HUES6 (cell line): Measurements from ENCODE around the gene CPM.

ENCODE experiments used
- H3K27ac ChIP-seq: 2 replicates; pipeline ENCODE4 v1.7.0; 2013; ENCODE audit warnings: low read depth, mild to moderate bottlenecking, low read length, inconsistent platforms
- H3K27me3 ChIP-seq: 2 replicates; pipeline ENCODE4 v1.6.1; 2013; ENCODE audit warnings: low read length; ENCODE audit not compliant: control insufficient read depth, insufficient read depth
- H3K36me3 ChIP-seq: 2 replicates; pipeline ENCODE4 v1.6.1; 2013; ENCODE audit warnings: low read length; ENCODE audit not compliant: control insufficient read depth, insufficient read depth
- H3K4me1 ChIP-seq: 2 replicates; pipeline ENCODE4 v1.6.1; 2013; ENCODE audit warnings: low read length; ENCODE audit not compliant: control insufficient read depth, insufficient read depth
- H3K4me3 ChIP-seq: 2 replicates; pipeline ENCODE4 v1.5.1; 2013; ENCODE audit warnings: low read depth, low read length
- H3K9ac ChIP-seq: one replicate; pipeline ENCODE4 v1.6.1; 2013; ENCODE audit warnings: mild to moderate bottlenecking, low read length
- H3K9me3 ChIP-seq: 2 replicates; pipeline ENCODE4 v1.6.1; 2013; ENCODE audit warnings: low read depth, low read length; ENCODE audit not compliant: control insufficient read depth, insufficient read depth

CPM gene

DNA sequence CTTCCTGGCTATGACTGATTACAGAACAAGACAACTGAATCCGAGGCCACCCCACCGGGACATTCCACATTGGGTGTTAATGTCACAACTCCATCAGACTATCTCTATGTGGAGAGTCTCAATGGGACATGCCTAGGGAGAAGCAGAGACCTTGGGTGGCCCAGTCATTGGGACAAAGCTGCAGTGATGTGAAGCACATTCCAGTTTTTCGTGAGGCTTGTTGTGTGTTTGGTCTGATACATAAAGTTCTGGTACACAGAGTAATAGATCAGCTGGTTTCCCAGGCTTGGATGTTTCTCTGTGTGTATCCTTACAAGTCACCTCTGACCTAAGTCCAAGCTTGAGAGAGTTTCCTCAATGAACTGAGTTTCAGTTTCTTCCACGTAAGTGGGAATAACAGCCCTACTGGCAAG lies 42.3 kb downstream of the CPM start:
- Histone ChIP-seq H3K27me3 (no peaks in the 10 kb centered on the region), H3K27ac (no peak overlapping the region), H3K4me1 (no peaks in the 10 kb centered on the region), H3K9me3 (no peaks in the 10 kb centered on the region), H3K4me3 (no peak overlapping the region), H3K36me3 (no peaks in the 10 kb centered on the region), H3K9ac (no peak overlapping the region)

DNA sequence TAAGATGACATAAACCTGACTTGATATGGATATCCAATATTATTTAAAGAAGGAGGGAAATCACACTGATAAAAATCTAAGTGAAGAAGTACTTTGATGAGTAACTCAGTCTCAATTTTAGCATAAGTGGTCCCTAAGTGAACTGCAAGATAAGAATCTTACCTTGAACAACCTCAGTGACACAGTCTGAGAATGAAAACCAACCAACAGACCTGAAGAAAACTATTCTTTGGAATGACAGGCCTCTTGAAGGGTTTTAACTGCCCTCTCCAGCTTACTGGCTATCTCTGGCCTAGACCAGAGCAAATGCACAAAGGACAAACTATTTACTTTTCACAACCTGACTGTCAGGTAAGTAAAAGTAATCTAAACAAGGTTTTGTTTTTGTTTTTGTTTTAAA lies 44.7 kb downstream of the CPM start:
- no peaks in the 10 kb centered on the region for H3K27me3 ChIP-seq
- H3K9ac ChIP-seq = no peak overlapping the region
- no peaks in the 10 kb centered on the region for H3K9me3 ChIP-seq
- no peak overlapping the region for H3K4me3 ChIP-seq
- H3K36me3 ChIP-seq = no peaks in the 10 kb centered on the region
- H3K4me1 ChIP-seq = no peaks in the 10 kb centered on the region; the same call in 1 of the 2 replicates
- no peak overlapping the region for H3K27ac ChIP-seq

GRCh38 chr12:68887641-68888040 lies 45.3 kb downstream of the CPM start:
- H3K27ac ChIP-seq = no peak overlapping the region
- no peak overlapping the region for H3K4me3 ChIP-seq
- no peaks in the 10 kb centered on the region for H3K36me3 ChIP-seq
- no peaks in the 10 kb centered on the region for H3K27me3 ChIP-seq
- H3K9ac ChIP-seq = no peak overlapping the region
- no peaks in the 10 kb centered on the region; the same call in 1 of the 2 replicates for H3K4me1 ChIP-seq
- H3K9me3 ChIP-seq = no peaks in the 10 kb centered on the region

DNA sequence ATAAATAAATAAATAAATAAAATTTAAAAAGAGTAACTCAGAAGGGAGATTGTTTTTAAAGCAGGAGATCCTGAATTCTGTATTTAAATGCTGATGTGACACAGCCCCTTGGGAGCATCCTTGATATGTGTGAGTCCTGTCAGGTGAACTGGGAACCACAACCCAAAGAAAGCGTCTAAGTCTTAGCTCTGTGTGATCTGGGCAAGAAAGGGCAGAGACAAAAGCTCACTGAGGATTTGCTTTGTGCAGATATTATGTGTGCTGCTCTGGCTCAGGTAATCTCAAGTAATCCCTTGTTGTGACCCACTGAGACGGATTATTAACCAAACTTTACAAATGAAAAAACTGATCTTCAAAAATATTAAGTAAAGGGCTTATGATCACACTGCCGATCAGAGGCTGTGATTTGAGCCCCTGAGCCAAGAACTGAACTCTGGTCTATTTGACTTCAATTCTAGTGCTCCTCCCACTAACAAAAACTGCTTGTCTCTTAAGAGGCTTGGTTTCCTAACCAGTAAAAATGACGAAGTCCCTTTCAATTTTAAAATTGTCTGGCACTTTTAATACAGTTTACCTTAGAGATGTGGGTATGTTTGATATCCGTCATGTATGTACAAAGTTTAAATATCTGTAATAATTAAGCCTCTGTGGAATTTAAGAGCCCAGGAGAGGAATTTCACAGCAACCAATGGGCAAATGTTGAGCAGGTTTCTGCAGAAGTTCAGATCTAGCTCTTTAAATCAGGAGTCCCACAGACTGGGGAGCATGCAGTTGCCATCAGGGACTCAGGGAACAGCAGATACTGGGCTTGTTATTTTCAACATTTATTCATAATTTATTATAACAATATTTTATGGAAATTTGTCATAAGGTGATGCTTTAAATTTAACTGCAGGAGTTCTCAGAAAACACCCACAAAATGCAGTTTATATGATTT lies 46.1 kb downstream of the CPM start:
- no peaks in the 10 kb centered on the region for H3K36me3 ChIP-seq
- H3K27ac ChIP-seq = no peak overlapping the region
- no peak overlapping the region for H3K9ac ChIP-seq
- H3K4me3 ChIP-seq = no peak overlapping the region
- peaks cover 3% of the 10 kb centered on the region; the same call in 1 of the 2 replicates for H3K9me3 ChIP-seq
- H3K4me1 ChIP-seq = no peaks in the 10 kb centered on the region; the same call in 1 of the 2 replicates
- no peaks in the 10 kb centered on the region for H3K27me3 ChIP-seq

DNA sequence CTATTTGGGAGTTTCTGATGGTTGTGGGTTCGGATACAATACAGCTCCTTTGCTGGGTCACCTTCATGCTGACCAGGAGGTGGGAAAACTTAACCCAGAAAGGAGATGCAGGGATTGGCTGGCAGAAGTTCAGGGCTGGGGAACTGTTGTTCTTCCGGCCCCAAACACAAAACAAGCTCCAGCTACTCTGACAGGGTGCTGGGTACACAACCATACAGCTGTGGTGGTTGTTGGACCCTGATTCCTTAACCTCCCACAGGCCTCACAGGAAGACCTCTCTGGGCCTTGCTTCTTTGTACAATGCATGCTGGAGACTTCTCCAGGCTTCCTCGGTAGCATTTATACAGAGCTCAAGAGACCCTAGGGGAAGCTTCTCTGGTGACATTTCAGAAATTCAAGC lies 47.6 kb downstream of the CPM start:
- peaks cover 3% of the 10 kb centered on the region; the same call in 1 of the 2 replicates for H3K9me3 ChIP-seq
- H3K27me3 ChIP-seq = no peaks in the 10 kb centered on the region
- H3K4me3 ChIP-seq = no peak overlapping the region
- H3K9ac ChIP-seq = no peak overlapping the region
- no peaks in the 10 kb centered on the region; the same call in 1 of the 2 replicates for H3K4me1 ChIP-seq
- H3K27ac ChIP-seq = no peak overlapping the region
- no peaks in the 10 kb centered on the region for H3K36me3 ChIP-seq

DNA sequence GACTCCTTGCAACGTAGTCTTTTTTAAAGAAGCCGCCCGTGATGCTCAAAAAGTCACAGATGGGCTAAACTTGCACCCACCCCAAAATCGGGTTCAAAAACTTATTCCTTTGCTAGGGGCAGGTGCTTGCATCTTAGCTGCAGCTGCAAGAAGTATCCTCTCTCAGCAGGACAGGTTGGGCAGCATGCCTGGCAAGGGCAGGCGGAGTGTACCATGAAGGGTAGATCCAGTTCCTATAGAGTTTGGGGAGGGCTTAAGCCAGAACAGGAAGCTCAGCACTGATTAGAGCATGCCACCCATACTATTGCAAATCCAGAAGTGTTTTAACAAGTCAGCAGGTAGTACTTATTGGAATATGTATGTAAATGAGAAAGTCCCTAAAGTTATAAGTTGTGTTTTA lies 48.7 kb downstream of the CPM start:
- no peak overlapping the region for H3K9ac ChIP-seq
- H3K36me3 ChIP-seq = no peaks in the 10 kb centered on the region
- peaks cover 3% of the 10 kb centered on the region; the same call in 1 of the 2 replicates for H3K9me3 ChIP-seq
- H3K4me1 ChIP-seq = no peaks in the 10 kb centered on the region; the same call in 1 of the 2 replicates
- no peaks in the 10 kb centered on the region for H3K27me3 ChIP-seq
- no peak overlapping the region for H3K4me3 ChIP-seq
- H3K27ac ChIP-seq = no peak overlapping the region

DNA sequence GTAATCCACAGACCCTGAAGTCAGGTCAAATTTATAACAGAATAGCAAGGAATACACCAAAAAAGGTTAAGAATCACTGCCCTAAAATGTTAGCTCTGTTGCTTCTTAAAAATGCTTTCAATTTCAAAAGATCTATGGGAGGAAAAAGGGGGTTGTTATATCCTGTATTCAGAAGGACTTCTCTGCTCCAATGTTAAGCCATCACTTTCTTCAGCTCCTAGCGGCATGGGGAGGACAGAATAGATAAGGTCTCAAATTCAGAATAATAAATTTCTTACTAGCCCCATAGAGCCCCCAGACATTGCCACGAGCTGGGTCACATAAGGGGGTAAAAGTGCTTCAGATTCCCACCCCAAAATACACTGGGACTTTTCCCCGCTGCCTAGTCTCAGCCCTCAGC lies 49.8 kb downstream of the CPM start:
- no peak overlapping the region for H3K27ac ChIP-seq
- H3K9ac ChIP-seq = no peak overlapping the region
- no peaks in the 10 kb centered on the region; the same call in 1 of the 2 replicates for H3K4me1 ChIP-seq

DNA sequence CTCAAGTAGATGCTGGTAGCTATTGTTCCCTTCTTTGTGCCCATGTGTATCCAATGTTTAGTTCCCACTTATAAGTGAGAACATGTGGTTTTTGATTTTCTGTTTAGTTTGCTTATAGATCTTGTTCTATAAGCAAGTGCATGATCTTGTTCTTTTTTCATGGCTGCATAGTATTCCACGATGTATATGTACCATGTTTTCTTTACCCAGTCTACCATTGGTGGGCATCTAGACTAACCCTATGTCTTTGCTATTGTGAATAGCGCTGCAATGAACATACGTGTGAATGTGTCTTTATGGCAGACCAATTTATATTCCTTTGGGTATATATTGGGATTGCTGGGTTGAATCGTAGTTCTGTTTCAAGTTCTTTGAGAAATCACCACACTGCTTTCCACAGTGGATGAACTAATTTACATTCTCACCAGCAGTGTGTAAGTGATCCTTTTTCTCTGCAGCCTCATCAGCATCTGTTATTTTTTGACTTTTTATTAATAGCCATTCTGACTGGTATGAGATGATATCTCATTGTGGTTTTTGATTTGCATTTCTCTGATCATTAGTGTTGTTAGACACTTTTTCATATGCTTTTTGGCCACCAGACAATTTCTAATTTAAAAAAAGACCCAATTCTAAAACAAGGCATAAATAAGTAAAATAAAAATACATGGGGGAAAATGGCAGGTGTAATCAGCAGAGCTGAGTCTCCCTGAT lies 50.6 kb downstream of the CPM start:
- no peaks in the 10 kb centered on the region for H3K36me3 ChIP-seq
- H3K9ac ChIP-seq = no peak overlapping the region
- no peak overlapping the region for H3K4me3 ChIP-seq
- H3K9me3 ChIP-seq = peaks cover 3% of the 10 kb centered on the region
- H3K27me3 ChIP-seq = no peaks in the 10 kb centered on the region
- no peaks in the 10 kb centered on the region; the same call in 1 of the 2 replicates for H3K4me1 ChIP-seq
- H3K27ac ChIP-seq = no peak overlapping the region

More for the DNA sequence above, 49.8 kb downstream of the CPM start:
- Histone ChIP-seq H3K36me3 (no peaks in the 10 kb centered on the region), H3K4me3 (no peak overlapping the region), H3K9me3 (peaks cover 3% of the 10 kb centered on the region), H3K27me3 (no peaks in the 10 kb centered on the region)

- no peaks in the 10 kb centered on the region for H3K36me3 ChIP-seq
- no peak overlapping the region for H3K9ac ChIP-seq
- H3K9me3 ChIP-seq = peaks cover 3% of the 10 kb centered on the region
- H3K4me1 ChIP-seq = no peaks in the 10 kb centered on the region; the same call in 1 of the 2 replicates
- H3K4me3 ChIP-seq = no peak overlapping the region
- H3K27me3 ChIP-seq = no peaks in the 10 kb centered on the region
- H3K27ac ChIP-seq = no peak overlapping the region
Measured at GRCh38 chr12:68880660-68881325, 52.2 kb downstream of the CPM start.

DNA sequence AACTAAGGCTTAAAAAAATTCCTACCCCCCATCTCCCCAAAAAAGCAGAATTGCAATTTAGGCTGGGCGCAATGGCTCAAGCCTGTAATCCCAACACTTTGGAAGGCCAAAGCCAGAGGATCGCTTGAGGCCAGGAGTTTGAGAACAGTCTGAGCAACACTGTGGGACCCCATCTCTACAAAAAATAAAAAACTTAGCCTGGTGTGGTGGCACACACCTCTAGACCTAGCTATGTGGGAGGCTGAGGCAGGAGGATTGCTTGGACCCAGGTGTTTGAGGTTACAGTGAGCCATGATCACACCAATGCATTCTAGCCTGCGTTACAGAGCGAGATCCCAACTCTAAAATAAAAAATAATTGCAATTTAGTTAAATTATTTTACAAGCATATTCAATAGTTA lies 54.1 kb downstream of the CPM start:
- Histone ChIP-seq H3K9me3 (peaks cover 3% of the 10 kb centered on the region), H3K4me3 (no peak overlapping the region), H3K27me3 (no peaks in the 10 kb centered on the region), H3K4me1 (no peaks in the 10 kb centered on the region), H3K36me3 (no peaks in the 10 kb centered on the region), H3K9ac (no peak overlapping the region), H3K27ac (no peak overlapping the region)
